ENCODE results near the gene HECW1.
"Not testable (repeated sequence)": the region's sequence is repeated elsewhere in the genome, so short reads cannot be mapped to it uniquely, and the experiment has no call there.

- not testable (repeated sequence) for TF ChIP-seq THAP7 (CRISPR knock-in tag; IDR thresholded peaks at IDR 0.05); POLR2AphosphoS5 (IDR thresholded peaks at IDR 0.05; ENCODE audit: low read depth, low read length); ARID2 (CRISPR knock-in tag; IDR thresholded peaks at IDR 0.05; ENCODE audit: borderline replicate concordance); EP300 (IDR thresholded peaks at IDR 0.05; ENCODE audit: low read depth in 2 of 2, low read length in 2 of 2); EP300 (CRISPR knock-in tag; IDR thresholded peaks at IDR 0.05; ENCODE audit: borderline replicate concordance); SETDB1 (CRISPR knock-in tag; IDR thresholded peaks at IDR 0.05; ENCODE audit: borderline replicate concordance); MZF1 (CRISPR knock-in tag; IDR thresholded peaks at IDR 0.05; ENCODE audit: borderline replicate concordance); ZBTB20 (CRISPR knock-in tag; IDR thresholded peaks at IDR 0.05; ENCODE audit: borderline replicate concordance, low read depth); ELF1 (CRISPR knock-in tag; IDR thresholded peaks at IDR 0.05); ZNF253 (CRISPR knock-in tag; IDR thresholded peaks at IDR 0.05; ENCODE audit: borderline replicate concordance); KLF6 (CRISPR knock-in tag; IDR thresholded peaks at IDR 0.05)
Measured at GRCh38 chr7:43343417-43343816, 231.0 kb downstream of the HECW1 start.

Data from HepG2 (cell line).